GM21723 (cell line): ENCODE measurements around the gene SLC36A1.
"Not testable (repeated sequence)": the region's sequence is repeated elsewhere in the genome, so short reads cannot be mapped to it uniquely, and the experiment has no call there.

ENCODE experiments used
- ATAC-seq: cut with Tn5 transposase; IDR thresholded peaks from one replicate; pipeline ENCODE4 v1.9.1; 2021; ENCODE audit warnings: mild to moderate bottlenecking, moderate library complexity; ENCODE audit not compliant: unreplicated experiment

SLC36A1 gene

DNA sequence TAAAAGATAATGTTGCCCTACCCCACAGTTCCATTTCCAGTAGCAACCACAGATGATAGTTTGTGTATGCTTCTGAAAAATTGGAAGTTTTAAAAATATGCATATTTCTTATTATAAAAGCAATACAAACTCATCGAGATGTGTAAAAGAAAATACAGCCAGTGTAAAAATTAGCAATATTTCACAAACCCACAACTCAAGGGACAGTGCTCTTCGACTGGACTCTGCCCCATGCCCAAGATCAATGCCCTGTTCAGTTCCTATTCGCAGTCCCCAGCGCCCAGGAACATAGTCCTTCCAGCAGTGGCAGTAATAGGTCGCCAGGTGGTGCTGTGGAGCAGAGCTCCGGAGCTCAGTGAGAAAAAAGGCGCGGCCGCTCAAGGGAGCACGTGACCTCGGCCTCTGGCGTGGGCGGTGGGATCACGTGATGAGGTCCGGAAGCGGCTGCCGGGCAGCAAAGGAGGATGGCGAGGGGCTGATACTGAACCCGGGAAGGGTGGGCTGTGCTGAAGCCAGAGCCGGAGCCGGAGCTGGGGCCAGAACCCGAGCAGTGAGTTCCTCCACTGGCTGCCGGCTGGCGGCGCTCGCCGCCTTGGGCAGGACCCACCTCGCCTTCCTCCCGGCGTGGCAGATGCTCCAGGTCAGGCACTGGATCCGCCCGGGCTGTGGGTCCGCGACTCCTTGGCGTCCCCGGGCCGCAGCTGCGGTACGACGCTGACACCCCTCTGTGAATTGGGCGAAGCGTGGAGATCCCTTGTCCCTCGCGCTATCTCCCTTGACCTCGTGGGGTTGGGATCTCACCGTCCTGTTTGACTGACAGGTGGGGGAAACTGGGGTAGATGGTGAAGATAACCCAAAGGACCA lies at the start of gene SLC36A1:
Gene SLC36A1 (plus strand): TSS at position 430 of the 864 bp plus-strand sequence. CDS start 11,190 bp downstream, outside the sequence.
- ATAC-seq, result peak; percentile 82

DNA sequence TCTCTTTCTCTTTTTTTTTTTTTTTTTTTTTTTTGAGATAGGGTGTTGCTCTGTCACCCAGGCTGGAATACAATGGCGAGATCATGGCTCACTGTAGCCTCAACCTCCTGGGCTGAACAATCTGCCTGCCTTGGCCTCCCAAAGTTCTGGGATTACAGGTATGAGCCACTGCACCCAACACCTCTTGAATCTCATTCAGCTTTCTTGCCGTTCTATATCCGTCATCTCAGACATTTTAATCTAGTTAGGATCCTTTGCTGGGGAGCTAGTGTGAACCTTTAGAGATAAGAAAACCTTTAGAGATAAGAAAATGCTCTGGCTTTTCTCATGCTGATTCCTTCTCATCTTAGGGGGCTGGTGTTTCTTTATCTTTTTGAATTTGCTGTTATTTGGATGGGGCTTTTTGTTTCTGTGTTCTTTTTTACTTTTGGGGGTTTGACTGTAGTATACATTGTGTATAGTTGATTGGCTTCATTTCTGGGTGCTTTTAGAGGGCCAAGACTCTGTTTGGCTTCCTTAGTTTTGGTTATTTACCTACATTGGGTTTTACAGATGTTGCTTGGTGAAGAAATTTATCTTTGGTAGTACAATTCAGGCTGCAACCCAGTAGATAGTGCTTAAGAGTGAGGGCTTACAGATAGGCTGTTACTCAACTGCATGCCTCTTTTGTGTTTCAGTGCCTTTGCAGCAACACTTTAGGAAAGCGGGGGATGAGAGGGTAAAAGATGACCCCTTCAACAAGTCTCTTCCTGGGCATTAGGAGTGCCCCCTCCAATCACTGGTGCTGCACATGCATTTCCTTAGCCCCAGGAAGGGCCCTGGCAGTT lies 41.9 kb upstream of the SLC36A1 start:
- ATAC-seq, result no peak

DNA sequence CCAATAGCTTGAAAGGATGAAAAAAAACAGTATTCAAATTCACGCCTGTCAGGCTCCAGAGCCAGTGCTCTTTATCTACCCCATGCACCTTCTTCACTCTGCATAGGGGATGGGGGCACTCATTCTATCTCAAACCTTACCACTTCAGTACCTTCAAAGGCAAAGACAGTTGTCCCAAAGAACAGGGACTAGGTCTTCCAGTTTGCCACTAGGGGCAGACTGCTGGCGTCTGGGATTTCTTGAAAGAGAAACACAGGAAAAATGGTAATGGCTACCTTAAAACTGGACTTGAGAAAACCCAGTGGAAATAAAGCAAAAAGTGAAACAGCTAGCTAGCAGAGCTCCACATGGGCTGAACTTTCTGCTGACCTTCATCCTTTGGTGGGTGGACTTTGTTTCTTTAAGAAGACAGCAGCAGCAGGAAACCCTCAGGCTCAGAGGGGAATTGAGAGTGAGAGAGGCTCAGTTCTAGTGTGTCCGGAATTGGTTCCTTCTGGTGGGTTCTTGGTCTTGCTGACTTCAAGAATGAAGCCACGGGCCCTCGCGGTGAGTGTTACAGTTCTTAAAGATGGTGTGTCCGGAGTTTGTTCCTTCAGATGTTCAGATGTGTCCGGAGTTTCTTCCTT lies 41.0 kb upstream of the SLC36A1 start:
- no peak for ATAC-seq

DNA sequence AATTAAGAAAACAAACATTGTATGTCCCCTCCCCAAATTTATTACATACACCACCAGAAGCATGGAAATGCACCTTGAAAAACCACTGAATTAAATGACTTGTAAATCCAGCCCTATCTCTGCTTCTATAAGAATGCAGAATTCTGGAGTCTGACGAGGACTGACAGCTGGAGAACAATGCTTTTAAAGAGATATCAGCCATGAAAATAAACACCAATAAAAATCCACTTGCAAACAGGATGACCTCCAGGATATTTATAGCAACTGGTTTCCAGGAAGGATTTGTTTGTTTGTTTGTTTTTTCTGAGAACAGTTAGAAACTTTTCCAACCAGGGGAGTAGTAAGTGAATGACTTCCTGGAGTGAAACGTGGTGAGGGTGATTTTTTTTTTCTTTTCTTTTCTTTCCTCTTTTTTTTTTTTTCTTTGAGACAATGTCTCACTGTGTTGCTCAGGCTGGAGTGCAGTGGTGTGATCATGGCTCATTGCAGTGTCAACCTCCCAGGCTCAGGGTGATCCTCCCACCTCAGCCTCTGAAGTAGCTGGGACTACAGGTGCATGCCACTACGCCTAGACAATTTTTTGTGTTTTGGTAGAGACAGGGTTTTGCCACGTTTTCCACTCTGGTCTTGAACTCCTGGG lies 38.7 kb upstream of the SLC36A1 start:
- ATAC-seq, result no peak

DNA sequence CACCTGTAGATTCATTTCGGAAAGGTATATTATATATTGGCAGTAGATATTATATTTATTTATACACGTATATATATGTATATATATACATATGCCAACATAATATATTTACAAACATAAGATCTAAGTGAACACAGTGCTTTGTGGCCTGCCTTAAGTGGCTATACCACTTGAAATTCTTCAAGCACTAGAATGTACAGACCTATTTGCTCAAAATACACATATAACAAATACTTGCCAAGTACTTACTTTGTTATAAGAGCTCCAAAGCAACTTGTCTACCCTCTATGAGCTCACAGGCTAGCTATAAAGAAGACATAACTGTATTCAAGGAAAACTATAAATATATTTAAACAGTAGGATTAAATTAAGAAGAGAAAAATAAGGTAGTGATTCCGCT lies 33.6 kb upstream of the SLC36A1 start:
- no peak for ATAC-seq

DNA sequence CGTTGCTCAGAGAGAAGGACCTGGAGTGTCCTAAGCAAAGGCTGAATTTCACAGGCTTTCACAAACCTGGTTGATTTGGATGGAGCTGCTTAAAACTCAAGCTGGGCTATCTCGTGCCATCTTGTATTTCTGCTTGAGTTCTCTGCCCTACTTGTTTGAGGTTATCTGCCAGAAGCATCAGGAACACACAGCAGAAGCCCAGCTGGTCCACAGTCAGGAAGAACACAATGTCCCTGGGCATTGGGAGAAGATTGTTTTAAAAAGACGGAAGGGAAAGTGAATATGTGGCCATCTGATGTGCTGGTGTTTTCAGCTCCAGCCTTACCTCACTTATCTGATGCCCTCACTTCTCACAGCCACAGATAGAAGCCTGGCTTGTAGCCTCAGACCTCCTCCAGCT lies 32.9 kb upstream of the SLC36A1 start:
- ATAC-seq, result no peak

DNA sequence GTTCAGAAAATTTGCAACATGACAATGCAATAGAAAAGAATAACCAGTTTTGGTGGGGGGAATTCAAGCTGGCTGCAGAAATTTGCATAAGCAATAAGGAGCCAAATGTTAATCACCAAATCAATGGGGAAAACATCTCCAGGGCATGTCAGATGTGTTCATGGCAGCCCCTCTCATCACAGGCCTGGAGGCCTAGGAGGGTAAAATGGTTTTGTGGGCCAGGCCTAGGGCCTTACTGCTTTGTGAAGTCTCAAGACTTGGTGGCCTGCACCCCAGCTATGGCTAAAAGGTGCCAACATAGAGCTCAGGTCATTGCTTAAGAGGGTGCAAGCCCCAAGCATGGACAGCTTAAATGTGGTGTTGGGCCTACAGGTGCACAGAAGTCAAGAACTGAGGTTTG lies 29.7 kb upstream of the SLC36A1 start:
- ATAC-seq, result no peak

DNA sequence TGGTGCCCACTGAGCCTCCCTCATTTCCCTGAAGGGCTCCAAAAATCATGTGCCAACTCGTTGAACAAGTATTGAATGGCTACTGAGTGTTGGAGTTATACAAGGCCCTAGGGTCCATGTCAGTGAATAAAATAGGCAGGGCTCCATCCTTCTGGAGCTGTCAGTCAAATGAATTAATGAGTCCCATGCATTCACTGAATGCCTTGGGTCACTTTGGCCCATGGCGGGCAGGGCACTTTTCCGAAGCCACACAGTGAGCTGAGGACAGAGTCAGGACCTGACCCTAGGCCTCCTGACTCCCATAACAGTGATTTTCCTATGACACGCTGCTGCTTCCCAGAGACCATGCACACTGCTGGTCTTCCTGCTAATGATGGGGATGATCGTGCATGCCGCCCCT lies 27.3 kb upstream of the SLC36A1 start:
- no peak for ATAC-seq

DNA sequence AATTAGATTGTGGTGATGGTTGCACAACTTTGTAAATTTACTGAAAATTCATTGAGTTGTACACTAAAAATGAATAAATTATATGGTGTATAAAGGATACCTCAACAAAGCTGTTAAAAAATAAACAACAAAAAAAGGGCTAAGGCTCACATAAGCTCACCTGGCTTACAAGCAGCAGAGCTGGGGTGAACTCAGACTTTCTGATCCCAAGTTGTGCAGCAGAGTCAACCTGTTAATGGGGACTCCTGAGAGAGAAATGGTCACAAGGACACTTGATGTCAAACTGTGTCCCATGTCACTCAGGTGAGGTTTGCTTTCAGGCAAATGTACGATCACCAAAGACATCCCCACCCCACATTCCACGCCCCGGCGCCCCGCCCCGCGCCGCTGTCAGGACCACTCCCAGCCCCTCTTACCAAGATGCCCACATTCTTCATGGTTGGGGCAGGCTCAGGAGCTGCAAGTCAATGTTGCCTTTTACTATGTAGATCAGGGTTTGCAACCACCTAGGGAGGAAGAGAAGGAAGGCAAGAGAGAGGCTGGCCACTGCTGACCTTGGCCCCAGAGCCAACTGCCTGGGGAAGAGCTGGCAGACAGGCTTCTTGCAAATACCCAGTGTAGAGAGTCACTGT lies 22.4 kb upstream of the SLC36A1 start:
- ATAC-seq, result no peak

DNA sequence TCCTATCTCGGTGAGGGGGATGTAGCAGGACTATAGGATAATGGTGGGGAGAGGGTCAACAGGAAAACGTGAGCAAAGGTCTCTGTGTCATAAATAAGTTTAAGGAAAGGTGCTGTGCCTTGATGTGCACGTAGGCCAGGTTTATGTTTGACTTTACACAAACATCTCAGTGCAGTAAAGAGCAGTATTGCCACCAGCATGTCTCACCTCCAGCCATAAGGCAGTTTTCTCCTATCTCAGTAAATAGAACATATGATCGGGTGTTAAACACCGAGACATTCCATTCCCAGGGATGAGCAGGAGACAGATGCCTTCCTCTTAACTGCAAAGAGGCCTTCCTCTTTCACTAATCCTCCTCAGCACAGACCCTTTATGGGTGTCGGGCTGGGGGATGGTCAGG lies 21.1 kb upstream of the SLC36A1 start:
- ATAC-seq, result not testable (repeated sequence)

DNA sequence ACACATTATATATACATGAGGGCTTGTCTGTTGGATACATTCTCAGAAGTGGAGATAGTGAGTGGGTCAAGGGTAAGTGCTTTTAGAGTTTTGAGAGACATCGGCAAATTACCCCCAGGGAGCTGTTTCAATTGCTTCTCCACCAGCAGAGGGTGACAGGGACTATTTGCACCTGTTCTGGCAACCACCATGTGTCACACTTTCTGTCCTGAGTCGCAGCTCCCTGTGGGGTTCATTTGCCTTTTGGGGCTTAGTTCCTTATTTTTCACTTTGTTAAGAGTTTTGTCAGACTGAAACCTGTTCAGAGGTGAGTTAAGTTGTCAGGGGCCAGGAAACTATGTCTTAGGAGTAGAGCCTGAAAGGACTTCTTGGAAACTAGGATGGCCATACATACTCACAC lies 20.1 kb upstream of the SLC36A1 start:
- ATAC-seq, result peak; percentile 99

DNA sequence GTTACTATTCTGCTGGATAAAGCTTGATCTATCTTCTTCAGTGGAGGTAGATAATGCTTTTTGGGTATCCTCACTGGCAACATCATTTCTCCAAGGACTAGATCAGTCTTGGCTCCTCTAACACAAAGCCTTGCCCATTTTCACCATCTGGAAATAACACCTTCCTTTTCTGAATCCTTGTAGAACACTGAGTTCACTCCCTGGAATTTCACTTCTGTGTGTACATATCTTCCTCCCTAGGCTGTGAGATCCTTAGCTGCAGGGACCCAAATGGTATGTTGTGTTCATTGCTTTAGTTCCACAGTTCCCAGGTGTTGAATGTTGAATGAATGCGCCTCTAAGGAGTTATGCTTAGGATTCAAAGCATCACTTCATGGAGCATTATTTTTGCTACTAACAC lies 16.7 kb upstream of the SLC36A1 start:
- no peak for ATAC-seq

DNA sequence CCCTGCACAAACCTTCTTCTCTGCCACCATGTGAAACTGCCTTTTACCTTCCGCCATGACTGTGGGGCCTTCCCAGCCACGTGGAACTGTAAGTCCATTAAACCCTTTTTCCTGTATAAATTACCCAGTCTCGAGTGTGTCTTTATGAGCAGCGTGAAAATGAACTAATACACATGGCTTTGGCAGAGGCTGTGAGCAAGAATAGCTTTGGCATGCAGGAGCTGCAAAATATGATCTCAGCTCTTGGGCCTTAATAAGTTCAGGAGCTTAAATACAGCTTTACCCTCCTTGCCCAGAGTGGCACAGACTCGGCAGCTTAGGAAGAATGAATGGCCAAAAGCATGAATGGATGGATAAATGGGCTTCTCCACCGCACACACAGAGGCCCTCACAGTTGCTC lies 15.7 kb upstream of the SLC36A1 start:
- ATAC-seq, result no peak

DNA sequence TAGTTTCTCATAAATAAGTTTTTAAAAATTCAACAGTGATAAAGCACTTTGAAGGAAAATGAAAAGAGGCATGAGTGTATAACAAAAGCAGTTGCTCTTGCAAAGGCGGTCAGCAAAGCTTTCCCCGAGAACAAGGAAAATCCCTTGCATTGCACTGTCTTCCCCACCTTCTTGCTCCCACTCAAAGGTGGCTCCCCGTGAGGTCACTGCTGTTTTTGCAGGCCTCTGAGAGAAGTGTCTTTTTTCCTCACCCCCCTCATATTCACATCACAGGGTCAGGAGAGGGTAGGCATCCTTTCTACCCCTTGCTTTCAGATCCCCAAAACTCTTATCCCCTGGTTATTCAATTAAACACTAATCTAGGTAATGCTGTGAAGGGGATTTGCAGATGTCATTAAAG lies 15.2 kb upstream of the SLC36A1 start:
- no peak for ATAC-seq

DNA sequence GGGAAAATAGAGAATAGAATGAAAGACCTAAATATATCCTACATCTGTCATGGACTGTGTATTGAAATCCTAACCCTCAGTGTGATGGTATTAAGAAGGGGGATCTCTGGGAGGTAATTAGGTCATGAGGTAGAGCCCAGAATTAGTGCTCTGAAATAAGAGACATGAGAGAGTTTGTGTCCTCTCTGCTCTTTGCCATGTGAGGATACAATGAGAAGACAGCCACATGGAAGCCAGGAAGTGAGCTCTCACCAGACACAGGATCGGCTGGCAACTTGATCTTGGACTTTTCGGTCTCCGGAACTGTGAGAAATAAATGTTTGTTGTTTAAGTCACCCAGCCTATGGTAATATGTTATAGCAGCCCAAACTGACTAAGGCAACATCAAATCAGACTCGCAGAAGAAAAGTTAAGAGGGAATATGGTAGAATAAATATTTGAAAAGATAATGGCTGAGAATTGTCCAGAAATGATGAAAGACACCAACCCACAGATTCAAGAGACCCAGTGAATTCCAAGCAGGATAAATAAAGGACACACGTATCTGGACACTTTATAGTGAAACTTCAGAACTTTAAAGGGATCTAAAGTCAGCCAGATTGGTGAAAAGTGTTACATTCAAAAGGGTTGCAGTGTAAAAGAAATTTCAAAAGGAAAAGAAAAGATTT lies 12.7 kb upstream of the SLC36A1 start:
- ATAC-seq, result no peak

DNA sequence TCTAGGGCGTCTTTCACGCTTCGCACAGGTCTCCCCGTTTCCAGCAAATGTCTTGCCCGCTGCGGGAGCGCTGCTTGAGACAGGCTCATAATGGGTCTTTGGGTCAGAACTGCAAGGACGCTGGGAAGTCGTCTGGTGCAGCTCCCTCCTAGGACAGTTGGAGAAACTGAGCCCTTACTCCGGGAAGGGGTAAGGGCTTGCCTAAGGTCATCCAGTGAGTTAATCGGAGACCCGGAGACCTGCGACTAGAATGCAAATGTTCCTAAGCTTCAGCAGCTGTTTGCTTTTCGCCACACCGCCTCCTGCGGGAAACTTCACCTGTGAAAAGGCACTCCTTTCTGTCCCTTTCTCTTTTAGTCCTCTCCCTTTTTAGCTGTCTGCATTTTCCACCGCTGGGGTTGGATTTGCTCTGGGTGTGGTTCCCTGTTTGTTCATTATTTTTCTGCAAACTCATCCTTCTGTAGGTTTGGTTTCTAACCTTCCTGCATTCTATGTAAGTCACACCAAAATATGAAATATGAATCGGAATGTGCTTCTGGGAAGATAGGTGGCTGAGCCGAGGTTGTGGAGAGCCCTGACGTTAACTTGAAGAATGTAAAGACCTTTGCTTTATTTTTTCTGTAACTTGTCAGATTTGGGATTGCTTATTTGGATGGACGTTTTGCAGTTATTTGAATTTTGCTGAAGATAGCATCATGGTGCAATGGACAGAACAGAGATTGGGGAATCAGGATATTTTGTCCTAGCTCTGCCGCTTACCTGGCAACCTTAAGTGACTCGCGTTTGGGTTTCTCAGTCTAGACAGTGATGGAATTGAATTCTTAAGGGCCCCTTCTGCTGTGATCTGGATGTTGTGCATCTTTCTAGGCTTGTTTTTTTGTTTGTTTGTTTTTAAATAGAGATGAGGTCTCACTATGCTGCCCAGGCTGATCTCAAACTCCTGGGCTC lies 909 bp downstream of the SLC36A1 start:
- ATAC-seq, result peak; percentile 21

DNA sequence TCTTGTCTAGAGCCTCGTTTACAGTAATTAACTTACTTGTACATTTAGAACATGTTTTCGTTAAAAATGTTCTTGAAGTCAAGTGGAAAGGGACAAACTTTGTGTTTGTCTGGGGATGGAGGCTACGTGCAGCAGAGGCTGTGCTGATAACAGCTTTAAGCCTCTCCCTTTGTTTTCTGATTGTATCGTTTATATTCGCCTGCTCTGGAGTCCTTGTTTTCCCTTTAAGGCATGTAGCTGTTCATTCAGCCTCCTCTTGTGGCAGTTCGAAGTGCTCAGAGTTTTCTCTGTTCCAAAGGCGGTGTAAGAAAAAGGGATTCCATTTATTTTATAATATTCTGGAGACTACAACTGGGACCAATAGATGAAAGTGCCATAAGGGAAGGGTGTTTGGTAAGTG lies 1.9 kb downstream of the SLC36A1 start:
- ATAC-seq, result no peak

DNA sequence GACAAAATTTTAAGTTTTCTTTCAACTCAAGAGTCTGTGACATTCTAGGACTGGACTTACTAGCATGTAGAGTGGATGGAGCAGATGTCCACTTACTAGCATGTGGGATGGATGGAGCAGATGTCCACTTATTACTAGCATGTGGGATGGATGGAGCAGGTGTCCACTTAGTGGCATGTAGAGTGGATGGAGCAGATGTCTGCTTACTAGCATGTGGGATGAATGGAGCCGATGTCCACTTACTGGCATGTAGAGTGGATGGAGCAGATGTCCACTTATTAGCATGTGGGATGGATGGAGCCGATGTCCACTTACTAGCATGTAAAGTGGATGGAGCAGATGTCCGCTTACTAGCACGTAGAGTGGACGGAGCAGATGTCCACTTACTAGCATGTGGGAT lies 2.4 kb downstream of the SLC36A1 start:
- no peak for ATAC-seq

DNA sequence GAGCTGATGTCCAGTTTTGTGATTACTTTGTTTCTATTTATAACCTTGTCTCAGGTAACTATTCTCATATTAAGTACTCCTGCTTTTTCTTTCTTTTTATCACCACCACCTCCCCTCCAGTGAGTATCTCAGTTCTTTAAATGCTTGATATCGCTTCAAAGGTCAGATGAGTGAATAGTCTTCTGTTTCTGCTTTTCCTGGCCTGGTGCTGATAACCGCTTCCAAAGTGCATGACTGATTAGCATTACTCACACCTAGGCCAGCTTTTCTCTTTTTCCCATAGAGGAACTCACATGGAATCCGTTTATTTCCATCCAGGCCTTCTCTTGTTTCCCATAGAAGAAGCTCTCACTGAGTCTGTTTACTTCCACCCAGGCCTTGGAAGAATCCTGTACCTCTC lies 3.2 kb downstream of the SLC36A1 start:
- ATAC-seq, result no peak
